K562 (cell line): Measurements from ENCODE around the gene COMTD1. TPM values are rescaled to one million over a fixed set of nuclear protein-coding genes. Genes with fewer than 3 reads are reported as not detected.
A peak's percentile ranks its signal among the peaks of the same experiment; 100 is the strongest.

Experiments used
- BRF1 ChIP-seq: IDR thresholded peaks from 3 replicates; pipeline ENCODE4 v1.6.1; 2011; ENCODE audit warnings: borderline replicate concordance, mild to moderate bottlenecking; ENCODE audit not compliant: insufficient read length; ENCODE audit errors: extremely low read depth
- CBX3 ChIP-seq, 2 experiments: IDR thresholded peaks; 1 replicate in 1 of 2; 2 replicates in 1 of 2; pipeline ENCODE4 v1.6.1; 2012; ENCODE audit warnings: inconsistent platforms in 2 of 2, low read length in 2 of 2, borderline replicate concordance in 1 of 2, control low read depth in 1 of 2
- CEBPB ChIP-seq: fragments of 450-650 bp; IDR thresholded peaks from 2 replicates; pipeline ENCODE4 v1.6.1; 2016; ENCODE audit warnings: missing genetic modification characterization, missing compliant biosample characterization
- CEBPZ ChIP-seq: fragments of 150-350 bp; IDR thresholded peaks from 2 replicates; pipeline ENCODE4 v1.6.1; 2014; ENCODE audit warnings: low read depth, mild to moderate bottlenecking, low read length, borderline replicate concordance
- ELK1 ChIP-seq: sonication (generic); formaldehyde crosslinking; IDR thresholded peaks from 2 replicates; pipeline ENCODE4 v1.8.1; 2022; ENCODE audit warnings: missing genetic modification reagents
- FOXA3 ChIP-seq, 2 experiments: fragments of 450-650 bp in 1 of 2; sonication (generic) in 1 of 2; formaldehyde crosslinking; IDR thresholded peaks in 1 of 2; conservative IDR thresholded peaks in 1 of 2; 2 replicates each; pipeline versions ENCODE4 v1.4.0 to v1.8.0; 2020 to 2022; ENCODE audit warnings: mild to moderate bottlenecking in 2 of 2, missing genetic modification reagents in 1 of 2
- FOXP1 ChIP-seq: sonication (generic); formaldehyde crosslinking; IDR thresholded peaks from 2 replicates; pipeline ENCODE4 v1.8.0; 2022; ENCODE audit warnings: mild to moderate bottlenecking, missing genetic modification reagents
- JUN ChIP-seq, 2 experiments: sonication (generic) in 1 of 2; formaldehyde crosslinking in 1 of 2; IDR thresholded peaks; 2 replicates each; pipeline versions ENCODE4 v1.6.1 to v1.8.0; 2012 to 2022; ENCODE audit warnings: borderline replicate concordance in 2 of 2, mild to moderate bottlenecking in 2 of 2, improper control_type of control experiment in 1 of 2, low read depth in 1 of 2, low read length in 1 of 2, missing genetic modification reagents in 1 of 2
- MAFF ChIP-seq: IDR thresholded peaks from 2 replicates; pipeline ENCODE4 v1.6.1; 2012; ENCODE audit warnings: low read length, improper control_type of control experiment
- MLX ChIP-seq, 2 experiments: fragments of 450-650 bp in 1 of 2; sonication (generic) in 1 of 2; formaldehyde crosslinking; conservative IDR thresholded peaks; 2 replicates each; pipeline versions ENCODE4 v1.4.0 to v1.8.1; 2020 to 2022; ENCODE audit warnings: mild to moderate bottlenecking in 1 of 2, missing genetic modification reagents in 1 of 2
- NR2F6 ChIP-seq: fragments of 450-650 bp; formaldehyde crosslinking; IDR thresholded peaks from 2 replicates; pipeline ENCODE4 v1.4.0; 2020; ENCODE audit warnings: mild to moderate bottlenecking
- POLR3G ChIP-seq: IDR thresholded peaks from 2 replicates; pipeline ENCODE4 v1.6.1; 2011; ENCODE audit not compliant: insufficient read length, insufficient replicate concordance; ENCODE audit errors: extremely low read depth
- SOX6 ChIP-seq: fragments of 450-650 bp; IDR thresholded peaks from 2 replicates; pipeline ENCODE4 v1.6.1; 2014; ENCODE audit warnings: mild to moderate bottlenecking
- SREBF2 ChIP-seq: sonication (generic); formaldehyde crosslinking; IDR thresholded peaks from 2 replicates; pipeline ENCODE4 v1.4.0; 2020; ENCODE audit warnings: mild to moderate bottlenecking, missing genetic modification reagents
- U2AF1 ChIP-seq: fragments of 200-400 bp; formaldehyde crosslinking; optimal IDR thresholded peaks from 2 replicates; pipeline ENCODE3; 2017; ENCODE audit warnings: mild to moderate bottlenecking, low read depth, low read length, moderate library complexity
- ZBTB17 ChIP-seq: fragments of 450-650 bp; formaldehyde crosslinking; IDR thresholded peaks from 2 replicates; pipeline ENCODE4 v1.4.0; 2020; ENCODE audit warnings: mild to moderate bottlenecking
- ZBTB49 ChIP-seq: sonication (generic); formaldehyde crosslinking; IDR thresholded peaks from 2 replicates; pipeline ENCODE4 v1.8.0; 2022; ENCODE audit warnings: missing genetic modification reagents, mild to moderate bottlenecking, borderline replicate concordance
- ZFP36 ChIP-seq: fragments of 150-350 bp; IDR thresholded peaks from 2 replicates; pipeline ENCODE4 v1.6.1; 2018; ENCODE audit warnings: low read length, low read depth; ENCODE audit not compliant: partially characterized antibody
- ZKSCAN8 ChIP-seq: fragments of 200-800 bp; sonication (Bioruptor generic); IDR thresholded peaks from 2 replicates; pipeline ENCODE4 v1.6.1; 2016; ENCODE audit warnings: missing genetic modification characterization, missing compliant biosample characterization
- ZNF384 ChIP-seq: IDR thresholded peaks from 2 replicates; pipeline ENCODE4 v1.6.1; 2012; ENCODE audit warnings: low read depth, low read length, improper control_type of control experiment
- ZNF408 ChIP-seq: fragments of 250-450 bp; sonication (Bioruptor Pico); IDR thresholded peaks from 2 replicates; pipeline ENCODE4 v1.4.0; 2020; ENCODE audit warnings: low read depth, mild to moderate bottlenecking, moderate library complexity
- polyA plus RNA-seq, 8 experiments: library from polyadenylated mRNA; depleted of rRNA in 4 of 8; stranded (reverse) in 5 of 8; unstranded in 3 of 8; fragments of >200 nt; fragmentation: Nextera tagmentation in 2 of 8; fragmentation: Illumina TruSeq in 1 of 8; extraction: Ambion mirVana in 2 of 8; extraction: Trizol in 1 of 8; gene quantifications; 2 replicates each; pipeline versions ENCODE4 v1.2.1 to v1.2.3, GENCODE V29; 2011 to 2014; ENCODE audit warnings: inconsistent platforms in 1 of 8, missing spikeins in 1 of 8
- total RNA-seq, 7 experiments: library from RNA; depleted of rRNA in 6 of 7; stranded (reverse); fragments of >200 nt in 6 of 7; fragmentation: Illumina TruSeq in 2 of 7; extraction: Trizol in 2 of 7; gene quantifications; 2 replicates each; pipeline versions ENCODE4 v1.2.1 to v1.2.3, GENCODE V29; 2011 to 2021; ENCODE audit warnings: low replicate concordance in 1 of 7

Gene COMTD1
- total and polyA plus RNA-seq, 9 of the 15 experiments (the other 6 are each of a cell fraction or from before 2014, with no cell fraction given): 0.41 to 112 (median 13.7) TPM

- TF ChIP-seq CEBPZ: no peak
- no peak for TF ChIP-seq CBX3 (IDR thresholded peaks at IDR 0.05; ENCODE audit: borderline replicate concordance in 1 of 2, low read length in 2 of 2)
- peak; percentile 59; the same call in 1 of the 2 replicates for TF ChIP-seq ZBTB17 (CRISPR knock-in tag)
- no peak for TF ChIP-seq SREBF2 (CRISPR knock-in tag)
- no peak; the same call in 1 of the 2 replicates for TF ChIP-seq MAFF
- no peak for TF ChIP-seq SOX6
- TF ChIP-seq ZKSCAN8 (CRISPR knock-in tag): no peak; the same call in 1 of the 2 replicates
- no peak for TF ChIP-seq U2AF1
- TF ChIP-seq FOXP1 (CRISPR knock-in tag): no peak
- no peak for TF ChIP-seq ZFP36
- no peak; a peak in 1 of 4 replicates for TF ChIP-seq FOXA3 (CRISPR knock-in tag; conservative IDR thresholded peaks at IDR 0.05 in 1 of 2, IDR thresholded peaks at IDR 0.05 in 1 of 2)
- TF ChIP-seq BRF1: no peak
- TF ChIP-seq MLX (CRISPR knock-in tag; conservative IDR thresholded peaks at IDR 0.05): no peak
- TF ChIP-seq JUN (IDR thresholded peaks at IDR 0.05; ENCODE audit: borderline replicate concordance, low read depth, low read length): no peak
- 0 out of 2 replicates have a peak, but pooled peaks have one; percentile 40 for TF ChIP-seq JUN (CRISPR knock-in tag; IDR thresholded peaks at IDR 0.05; ENCODE audit: borderline replicate concordance)
- TF ChIP-seq ELK1 (CRISPR knock-in tag): no peak
- no peak for TF ChIP-seq ZNF408
- no peak for TF ChIP-seq ZNF384
- no peak for TF ChIP-seq POLR3G
- TF ChIP-seq ZBTB49 (CRISPR knock-in tag): no peak
- no peak for TF ChIP-seq CEBPB (tag)
- no peak for TF ChIP-seq NR2F6 (CRISPR knock-in tag)
Measured at GRCh38 chr10:75209921-75210281, 25.9 kb downstream of the COMTD1 start (continued).
